RWPE2 (cell line): ENCODE data around the gene RPS6KA5.

Experiments
- ATAC-seq: fragments of 200-7000 bp; cut with Tn5 transposase; 3 replicates; pipeline ENCODE4 v1.9.1; 2021; ENCODE audit warnings: low read depth
- DNase-seq: peaks from one replicate; pipeline ENCODE4 v3.0.0-alpha.2; 2020; ENCODE audit warnings: low spot score
- H3K27ac ChIP-seq: fragments of 450-650 bp; 2 replicates; pipeline ENCODE4 v1.5.1; 2017; ENCODE audit warnings: mild to moderate bottlenecking; ENCODE audit not compliant: poor library complexity, severe bottlenecking
- H3K27me3 ChIP-seq: fragments of 250-450 bp; sonication (Bioruptor Pico); 2 replicates; pipeline ENCODE4 v1.5.1; 2021; ENCODE audit warnings: mild to moderate bottlenecking, moderate library complexity; ENCODE audit not compliant: insufficient read depth, poor library complexity, severe bottlenecking
- H3K36me3 ChIP-seq: fragments of 250-450 bp; sonication (Bioruptor Pico); 2 replicates; pipeline ENCODE4 v1.5.1; 2020; ENCODE audit warnings: low read depth, mild to moderate bottlenecking, moderate library complexity
- H3K4me1 ChIP-seq: fragments of 250-450 bp; sonication (Bioruptor Pico); 2 replicates; pipeline ENCODE4 v1.5.1; 2021; ENCODE audit warnings: mild to moderate bottlenecking, moderate library complexity; ENCODE audit not compliant: insufficient read depth, poor library complexity, severe bottlenecking
- H3K4me3 ChIP-seq: fragments of 250-450 bp; sonication (Bioruptor Pico); 2 replicates; pipeline ENCODE4 v1.5.1; 2021; ENCODE audit warnings: mild to moderate bottlenecking, moderate library complexity; ENCODE audit not compliant: severe bottlenecking
- H3K9me3 ChIP-seq: fragments of 250-450 bp; sonication (Bioruptor Pico); 2 replicates; pipeline ENCODE4 v1.5.1; 2021; ENCODE audit warnings: mild to moderate bottlenecking, moderate library complexity; ENCODE audit not compliant: severe bottlenecking
- TF ChIP-seq, protein P1 (sequence below): fragments of 450-650 bp; IDR thresholded peaks from one replicate; pipeline ENCODE4 v1.5.1; 2017; ENCODE audit warnings: mild to moderate bottlenecking, moderate library complexity; ENCODE audit not compliant: poor library complexity, severe bottlenecking

The RPS6KA5 gene

DNA sequence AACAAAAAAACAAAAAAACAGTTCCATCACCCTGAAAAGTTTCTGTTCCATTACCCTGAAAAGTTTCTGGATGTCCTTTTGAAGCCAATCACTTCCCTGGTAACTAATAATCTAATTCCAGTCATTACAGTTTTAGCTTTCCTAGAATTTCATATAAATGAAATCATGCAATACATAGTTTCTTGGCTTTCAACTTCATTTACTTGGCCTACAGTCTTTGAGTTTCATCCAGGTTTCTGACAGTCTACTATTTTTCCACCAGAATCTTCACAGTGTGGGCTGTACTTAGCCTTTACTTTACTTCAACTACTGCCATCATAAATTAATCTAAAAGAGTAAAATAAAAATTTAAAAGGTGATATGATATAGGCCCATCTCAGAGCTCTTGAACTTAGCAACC, 55.5 kb downstream of the RPS6KA5 start:
- ATAC-seq: no peak

DNA sequence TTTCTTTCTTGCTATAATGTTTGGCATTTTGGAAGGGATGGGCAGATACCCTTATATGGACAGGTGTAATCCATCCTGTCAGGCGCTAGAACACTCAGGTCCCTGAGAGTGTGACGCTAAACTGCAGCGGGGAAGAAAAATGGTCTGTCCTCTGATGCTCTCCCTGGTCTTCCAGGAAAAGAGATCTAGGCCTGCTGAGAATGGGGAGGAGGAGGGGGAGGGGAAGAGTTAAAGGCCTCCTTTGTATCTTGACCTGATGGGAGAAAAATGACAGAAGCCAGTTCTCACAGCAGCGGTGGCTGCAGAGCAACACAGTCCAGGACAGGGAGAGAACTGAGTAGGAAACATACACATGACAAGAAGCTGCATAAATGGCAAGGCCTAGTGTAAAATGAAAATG, 61.1 kb downstream of the RPS6KA5 start:
- ATAC-seq (no peak), DNase-seq (no peak)
- Histone ChIP-seq H3K27me3 (no peaks in the 10 kb centered on the region), H3K27ac (no peak overlapping the region), H3K36me3 (no peaks in the 10 kb centered on the region), H3K4me1 (no peaks in the 10 kb centered on the region), H3K4me3 (no peak overlapping the region), H3K9me3 (no peaks in the 10 kb centered on the region)
- TF ChIP-seq, protein P1, sequence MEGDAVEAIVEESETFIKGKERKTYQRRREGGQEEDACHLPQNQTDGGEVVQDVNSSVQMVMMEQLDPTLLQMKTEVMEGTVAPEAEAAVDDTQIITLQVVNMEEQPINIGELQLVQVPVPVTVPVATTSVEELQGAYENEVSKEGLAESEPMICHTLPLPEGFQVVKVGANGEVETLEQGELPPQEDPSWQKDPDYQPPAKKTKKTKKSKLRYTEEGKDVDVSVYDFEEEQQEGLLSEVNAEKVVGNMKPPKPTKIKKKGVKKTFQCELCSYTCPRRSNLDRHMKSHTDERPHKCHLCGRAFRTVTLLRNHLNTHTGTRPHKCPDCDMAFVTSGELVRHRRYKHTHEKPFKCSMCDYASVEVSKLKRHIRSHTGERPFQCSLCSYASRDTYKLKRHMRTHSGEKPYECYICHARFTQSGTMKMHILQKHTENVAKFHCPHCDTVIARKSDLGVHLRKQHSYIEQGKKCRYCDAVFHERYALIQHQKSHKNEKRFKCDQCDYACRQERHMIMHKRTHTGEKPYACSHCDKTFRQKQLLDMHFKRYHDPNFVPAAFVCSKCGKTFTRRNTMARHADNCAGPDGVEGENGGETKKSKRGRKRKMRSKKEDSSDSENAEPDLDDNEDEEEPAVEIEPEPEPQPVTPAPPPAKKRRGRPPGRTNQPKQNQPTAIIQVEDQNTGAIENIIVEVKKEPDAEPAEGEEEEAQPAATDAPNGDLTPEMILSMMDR: no peak

More for the DNA sequence above, 55.5 kb downstream of the RPS6KA5 start:
- TF ChIP-seq, protein P1: no peak
- Histone ChIP-seq H3K9me3 (no peaks in the 10 kb centered on the region), H3K27me3 (no peaks in the 10 kb centered on the region), H3K4me3 (no peak overlapping the region), H3K36me3 (no peaks in the 10 kb centered on the region), H3K4me1 (peaks cover 7% of the 10 kb centered on the region), H3K27ac (no peak overlapping the region)
- DNase-seq: no peak

DNA sequence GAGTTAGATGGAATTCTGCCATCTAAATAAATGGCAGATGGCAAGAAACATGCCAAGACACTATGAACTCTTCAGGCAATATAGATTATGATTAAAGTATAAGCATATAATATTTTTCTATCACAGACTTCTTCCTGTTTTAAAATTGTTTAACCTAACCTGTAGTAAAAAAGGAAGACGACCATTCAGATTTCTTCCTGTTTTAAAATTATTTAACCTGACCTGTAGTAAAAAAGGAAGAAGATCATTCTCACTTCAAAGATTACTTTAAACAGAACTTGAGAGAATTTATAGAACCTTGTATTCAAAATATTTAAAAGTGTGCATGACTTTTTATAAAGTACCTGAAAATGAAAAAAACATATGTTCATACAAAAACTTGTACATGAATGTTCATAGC, 63.5 kb downstream of the RPS6KA5 start:
- TF ChIP-seq, protein P1: no peak
- DNase-seq (no peak), ATAC-seq (no peak)
- Histone ChIP-seq H3K4me1 (no peaks in the 10 kb centered on the region), H3K36me3 (no peaks in the 10 kb centered on the region), H3K27ac (no peak overlapping the region), H3K9me3 (no peaks in the 10 kb centered on the region), H3K27me3 (no peaks in the 10 kb centered on the region), H3K4me3 (no peak overlapping the region)

DNA sequence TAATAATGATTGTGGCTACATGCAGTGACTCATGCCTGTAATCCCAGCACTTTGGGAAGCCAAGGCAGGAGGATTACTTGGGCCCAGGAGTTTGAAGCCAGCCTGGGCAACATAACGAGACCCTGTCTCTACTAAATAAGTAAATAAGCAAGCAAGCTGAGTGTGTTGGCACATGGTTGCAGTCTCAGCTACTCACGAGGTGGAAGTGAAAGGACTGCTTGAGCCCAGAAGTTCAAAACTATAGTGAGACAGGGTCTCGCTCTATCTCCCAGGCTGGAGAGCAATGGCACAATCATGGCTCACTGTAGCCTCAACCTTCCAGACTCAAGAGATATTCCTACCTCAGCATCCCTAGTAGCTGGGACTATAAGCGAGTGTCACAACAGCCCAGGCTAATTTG, 64.7 kb downstream of the RPS6KA5 start:
- Histone ChIP-seq H3K27ac (no peak overlapping the region), H3K4me3 (no peak overlapping the region), H3K9me3 (no peaks in the 10 kb centered on the region), H3K4me1 (no peaks in the 10 kb centered on the region), H3K27me3 (no peaks in the 10 kb centered on the region), H3K36me3 (no peaks in the 10 kb centered on the region)
- DNase-seq (no peak), ATAC-seq (no peak)
- TF ChIP-seq, protein P1: no peak

DNA sequence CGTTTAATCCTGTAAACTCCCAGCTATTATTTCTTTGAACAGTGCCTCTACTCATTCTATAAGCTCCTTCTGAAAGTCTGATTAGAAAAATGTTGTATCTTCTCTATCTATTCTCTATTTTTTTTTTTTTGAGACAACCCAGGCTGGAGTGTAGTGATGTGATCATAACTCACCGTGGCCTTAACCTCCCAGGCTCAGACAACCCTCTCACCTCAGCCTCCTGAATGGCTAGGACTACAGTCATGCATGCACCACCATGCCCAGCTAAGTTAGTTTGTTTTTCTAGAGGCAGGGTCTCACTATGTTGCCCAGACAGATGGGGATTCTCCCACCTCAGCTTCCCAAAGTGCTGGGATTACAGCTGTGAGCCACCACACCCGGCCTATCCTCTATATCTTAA, 66.6 kb downstream of the RPS6KA5 start:
- Histone ChIP-seq H3K9me3 (no peaks in the 10 kb centered on the region), H3K36me3 (no peaks in the 10 kb centered on the region)

More for the DNA sequence above, 66.6 kb downstream of the RPS6KA5 start:
- no peak overlapping the region for H3K27ac ChIP-seq
- ATAC-seq: no peak
- TF ChIP-seq, protein P1: no peak
- no peak for DNase-seq
- H3K4me1 ChIP-seq: no peaks in the 10 kb centered on the region
- no peaks in the 10 kb centered on the region for H3K27me3 ChIP-seq
- H3K4me3 ChIP-seq: no peak overlapping the region
